OCI-LY7 (cell line): ENCODE measurements around the gene DPPA3.

Experiments used
- EZH2phosphoT487 ChIP-seq: fragments of 200-600 bp; sonication (generic); IDR thresholded peaks from 2 replicates; pipeline ENCODE4 v1.6.1; 2018; ENCODE audit warnings: low read depth, borderline replicate concordance, mild to moderate bottlenecking, mixed run types, antibody characterized with exemption, low read length, moderate library complexity, mixed read lengths
- TF ChIP-seq, protein P1 (sequence below): fragments of 200-600 bp; sonication (generic); conservative IDR thresholded peaks from 2 replicates; pipeline ENCODE4 v1.5.1; 2014; ENCODE audit warnings: mild to moderate bottlenecking, antibody characterized with exemption, low read length, moderate library complexity, mixed read lengths

DNA sequence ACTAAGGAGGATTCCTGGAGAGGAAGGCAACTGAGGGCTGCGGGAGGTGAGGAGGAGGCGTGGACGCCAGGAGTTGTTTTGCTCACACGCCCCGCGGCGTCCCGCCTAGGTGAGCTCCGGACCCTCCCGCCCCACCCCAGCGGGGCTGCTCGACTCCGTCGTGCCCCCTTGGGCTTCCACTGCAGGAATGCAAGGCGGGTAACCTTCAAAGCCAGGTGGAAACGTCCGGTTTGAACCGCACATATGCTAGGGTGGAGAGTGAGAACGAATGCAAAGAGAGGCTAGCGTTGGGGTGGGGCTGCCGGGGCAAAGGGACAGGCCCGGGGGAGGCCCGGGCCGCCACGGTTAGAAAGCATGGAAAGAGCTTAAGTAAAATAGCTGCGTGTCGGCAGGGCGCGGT lies 5.4 kb upstream of the DPPA3 start:
- TF ChIP-seq, protein P1, sequence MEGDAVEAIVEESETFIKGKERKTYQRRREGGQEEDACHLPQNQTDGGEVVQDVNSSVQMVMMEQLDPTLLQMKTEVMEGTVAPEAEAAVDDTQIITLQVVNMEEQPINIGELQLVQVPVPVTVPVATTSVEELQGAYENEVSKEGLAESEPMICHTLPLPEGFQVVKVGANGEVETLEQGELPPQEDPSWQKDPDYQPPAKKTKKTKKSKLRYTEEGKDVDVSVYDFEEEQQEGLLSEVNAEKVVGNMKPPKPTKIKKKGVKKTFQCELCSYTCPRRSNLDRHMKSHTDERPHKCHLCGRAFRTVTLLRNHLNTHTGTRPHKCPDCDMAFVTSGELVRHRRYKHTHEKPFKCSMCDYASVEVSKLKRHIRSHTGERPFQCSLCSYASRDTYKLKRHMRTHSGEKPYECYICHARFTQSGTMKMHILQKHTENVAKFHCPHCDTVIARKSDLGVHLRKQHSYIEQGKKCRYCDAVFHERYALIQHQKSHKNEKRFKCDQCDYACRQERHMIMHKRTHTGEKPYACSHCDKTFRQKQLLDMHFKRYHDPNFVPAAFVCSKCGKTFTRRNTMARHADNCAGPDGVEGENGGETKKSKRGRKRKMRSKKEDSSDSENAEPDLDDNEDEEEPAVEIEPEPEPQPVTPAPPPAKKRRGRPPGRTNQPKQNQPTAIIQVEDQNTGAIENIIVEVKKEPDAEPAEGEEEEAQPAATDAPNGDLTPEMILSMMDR, result no peak
- TF ChIP-seq EZH2phosphoT487, result no peak
